ENCODE results near the gene SERPINB8. TPM values are rescaled to one million over a fixed set of nuclear protein-coding genes. Genes with fewer than 3 reads are reported as not detected.

Gene SERPINB8
- total and polyA plus RNA-seq, 2 donors (not counting 3 experiments of a cell fraction or from before 2014, with no cell fraction given) = 15.3 to 25.7 TPM

DNA sequence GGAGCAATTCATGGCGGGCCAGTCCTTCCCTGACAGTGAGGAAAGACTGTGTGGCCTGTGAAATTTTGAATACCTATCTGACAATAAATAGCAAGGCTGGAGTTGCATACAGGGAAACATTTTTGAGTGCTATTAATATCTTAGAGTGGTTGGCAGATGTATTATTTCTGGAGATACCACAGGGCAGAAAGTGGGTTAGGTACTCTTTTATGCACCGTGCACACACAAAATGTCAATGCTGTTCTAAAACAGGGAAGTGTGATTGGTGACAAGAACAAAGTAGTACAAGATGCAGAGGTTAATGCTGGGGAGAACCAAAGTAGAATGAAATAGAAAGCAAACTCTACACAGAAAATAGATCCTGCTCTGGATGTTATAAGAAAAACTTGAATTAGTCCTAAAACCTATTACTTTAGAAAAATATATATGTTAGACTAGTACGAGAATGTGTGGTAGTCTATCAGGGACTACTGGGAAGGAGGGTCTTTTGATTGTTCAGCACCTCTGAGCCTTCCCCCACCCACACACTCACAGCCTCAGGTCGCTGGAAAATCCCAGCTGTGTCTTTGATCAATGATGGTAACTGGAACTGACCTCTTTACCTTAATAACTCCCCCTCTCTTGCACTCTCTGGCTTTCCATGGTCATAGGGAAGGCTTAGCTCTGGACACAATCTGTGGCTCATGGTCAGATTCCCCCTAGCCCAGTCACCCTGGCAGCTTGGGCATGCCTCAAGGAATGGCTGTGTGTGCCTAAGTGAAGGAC, 58.2 kb downstream of the SERPINB8 start:
- Histone ChIP-seq H3K4me3 (replicated peaks in 1 of 3; ENCODE audit: insufficient read depth in 1 of 3, low read depth in 1 of 3, low read length in 3 of 3) (no peak overlapping the region), H4K20me1 (replicated peaks; ENCODE audit: control insufficient read depth, extremely low read depth, insufficient read depth, low read length) (no peaks in the 10 kb centered on the region), H3K27ac (ENCODE audit: insufficient read depth, low read depth, low read length) (no peak overlapping the region), H3K27me3 (ENCODE audit: control insufficient read depth in 2 of 2, insufficient read depth in 2 of 2, low read length in 2 of 2) (no peaks in the 10 kb centered on the region), H3K79me2 (ENCODE audit: control insufficient read depth, insufficient read depth, low read length) (no peaks in the 10 kb centered on the region), H3K9me1 (replicated peaks; ENCODE audit: control insufficient read depth, extremely low read depth, insufficient read depth, low read length) (no peaks in the 10 kb centered on the region), H3K9ac (replicated peaks; ENCODE audit: extremely low read depth, insufficient read depth, low read length) (no peak overlapping the region), H3K4me1 (ENCODE audit: control insufficient read depth, extremely low read depth, insufficient read depth, low read length) (no peaks in the 10 kb centered on the region), H2AFZ (ENCODE audit: low read depth, low read length) (no peak overlapping the region), H3K4me2 (ENCODE audit: insufficient read depth, low read length) (no peak overlapping the region), H3K36me3 (ENCODE audit: control insufficient read depth in 2 of 2, extremely low read depth in 1 of 2, insufficient read depth in 2 of 2, low read length in 2 of 2) (no peaks in the 10 kb centered on the region), H3K9me3 (replicated peaks; ENCODE audit: control insufficient read depth, insufficient read depth, low read length) (no peaks in the 10 kb centered on the region)
- dilution Hi-C loops (cut with MboI; ENCODE audit: extremely low pct_ligation_motif_present, low sequenced_read_pairs) = no loop called here
- FAIRE-seq (no peak), DNase-seq (ENCODE audit: low read depth, low spot score) (no peak)
- CTCF ChIA-PET = interaction anchor here (1.6 kb wide), 1 partner anchor 10 kb away, joined by 4 read pairs; no protein-coding TSS in a partner anchor
- intact Hi-C loops (cut with micrococcal nuclease) = no loop called here
- POLR2A ChIA-PET = no interaction called here
- no peak for TF ChIP-seq MYC (IDR thresholded peaks at IDR 0.05; ENCODE audit: low read depth, low read length)
- TF ChIP-seq POLR2A (IDR thresholded peaks at IDR 0.05; ENCODE audit: low read depth, low read length) = no peak
- BruUV-seq (replicated peaks) = no TSS peak

DNA sequence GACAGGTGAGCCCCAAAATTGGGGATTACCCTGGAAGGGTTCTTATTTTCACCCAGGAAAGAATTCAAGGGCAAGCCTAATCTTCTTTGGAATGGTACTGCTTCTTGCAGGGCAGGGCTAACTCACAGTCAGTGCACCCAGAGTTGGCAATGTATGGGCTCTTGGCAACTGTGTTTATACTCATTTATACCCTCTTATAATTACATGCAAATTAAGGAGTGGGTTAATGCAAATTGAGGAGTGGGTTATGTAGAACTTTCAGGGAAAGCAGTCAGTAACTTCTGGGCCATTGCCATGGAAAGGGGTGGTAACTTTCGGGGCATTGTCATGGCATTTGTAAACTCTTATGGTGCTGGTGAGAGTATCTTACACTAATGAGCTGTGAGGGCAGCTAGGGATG, 59.2 kb downstream of the SERPINB8 start:
- CTCF ChIA-PET = interaction anchor here (1.0 to 1.6 kb wide), 2 partner anchors 9 to 11 kb away, joined by 3 to 4 read pairs; no protein-coding TSS in a partner anchor
- H2AFZ ChIP-seq (ENCODE audit: low read depth, low read length) = no peak overlapping the region
- DNase-seq (ENCODE audit: low read depth, low spot score) = no peak
- H3K4me3 ChIP-seq (replicated peaks in 1 of 3; ENCODE audit: insufficient read depth in 1 of 3, low read depth in 1 of 3, low read length in 3 of 3) = no peak overlapping the region
- intact Hi-C loops (cut with micrococcal nuclease) = no loop called here
- no peaks in the 10 kb centered on the region for H4K20me1 ChIP-seq (replicated peaks; ENCODE audit: control insufficient read depth, extremely low read depth, insufficient read depth, low read length)
- no peak for FAIRE-seq
- no peaks in the 10 kb centered on the region for H3K4me1 ChIP-seq (ENCODE audit: control insufficient read depth, extremely low read depth, insufficient read depth, low read length)
- H3K4me2 ChIP-seq (ENCODE audit: insufficient read depth, low read length) = no peak overlapping the region
- H3K27me3 ChIP-seq (ENCODE audit: control insufficient read depth in 2 of 2, insufficient read depth in 2 of 2, low read length in 2 of 2) = no peaks in the 10 kb centered on the region
- no peak overlapping the region for H3K9ac ChIP-seq (replicated peaks; ENCODE audit: extremely low read depth, insufficient read depth, low read length)
- dilution Hi-C loops (cut with MboI; ENCODE audit: extremely low pct_ligation_motif_present, low sequenced_read_pairs) = no loop called here
- no peaks in the 10 kb centered on the region for H3K36me3 ChIP-seq (ENCODE audit: control insufficient read depth in 2 of 2, extremely low read depth in 1 of 2, insufficient read depth in 2 of 2, low read length in 2 of 2)
- H3K79me2 ChIP-seq (ENCODE audit: control insufficient read depth, insufficient read depth, low read length) = no peaks in the 10 kb centered on the region
- no peak for TF ChIP-seq FOS (IDR thresholded peaks at IDR 0.05; ENCODE audit: borderline replicate concordance, insufficient read depth, low read length)
- TF ChIP-seq GATA2 (IDR thresholded peaks at IDR 0.05; ENCODE audit: insufficient read depth, insufficient read length, low read depth, low read length) = no peak
- no peak for TF ChIP-seq POLR2AphosphoS5 (IDR thresholded peaks at IDR 0.05; ENCODE audit: insufficient read depth, low read depth, low read length)
- TF ChIP-seq EZH2 (IDR thresholded peaks at IDR 0.05; ENCODE audit: borderline replicate concordance, low read depth, low read length, severe bottlenecking) = no peak
- TF ChIP-seq POLR2A (IDR thresholded peaks at IDR 0.05; ENCODE audit: low read depth, low read length) = no peak
- TF ChIP-seq MYC (IDR thresholded peaks at IDR 0.05; ENCODE audit: low read depth, low read length) = no peak
- TF ChIP-seq, protein P1, sequence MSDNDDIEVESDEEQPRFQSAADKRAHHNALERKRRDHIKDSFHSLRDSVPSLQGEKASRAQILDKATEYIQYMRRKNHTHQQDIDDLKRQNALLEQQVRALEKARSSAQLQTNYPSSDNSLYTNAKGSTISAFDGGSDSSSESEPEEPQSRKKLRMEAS (IDR thresholded peaks at IDR 0.05; ENCODE audit: insufficient read depth, insufficient read length) = no peak
- no peak for TF ChIP-seq JUN (IDR thresholded peaks at IDR 0.05; ENCODE audit: borderline replicate concordance, insufficient read depth, insufficient read length, low read depth)
- BruUV-seq (replicated peaks) = no TSS peak
- POLR2A ChIA-PET = no interaction called here
- no peak overlapping the region for H3K27ac ChIP-seq (ENCODE audit: insufficient read depth, low read depth, low read length)
- H3K9me3 ChIP-seq (replicated peaks; ENCODE audit: control insufficient read depth, insufficient read depth, low read length) = no peaks in the 10 kb centered on the region
- no peaks in the 10 kb centered on the region for H3K9me1 ChIP-seq (replicated peaks; ENCODE audit: control insufficient read depth, extremely low read depth, insufficient read depth, low read length)
